Naive thymus-derived CD4-positive, alpha-beta T cell (primary cell): ENCODE results near the gene NAMPT. TPM values are rescaled to one million over a fixed set of nuclear protein-coding genes. Genes with fewer than 3 reads are reported as not detected.

Experiments used
- ATAC-seq: fragments of 150-1000 bp; cut with Tn5 transposase; 2 replicates; pipeline ENCODE4 v1.10.0; 2021; ENCODE audit warnings: mild to moderate bottlenecking, moderate library complexity
- CTCF ChIA-PET: fragments of 350-600 bp; sonication (Branson Sonifier 250); formaldehyde crosslinking; loops from one replicate; lab custom pipeline; 2021; ENCODE audit warnings: antibody characterized with exemption; lab: Charles Lee
- POLR2A ChIA-PET: fragments of 350-600 bp; sonication (Branson Sonifier 250); formaldehyde crosslinking; loops from one replicate; lab custom pipeline; 2021; ENCODE audit warnings: antibody characterized with exemption, inconsistent platforms; lab: Charles Lee
- DNase-seq, 9 donors: peaks; one replicate each; pipeline versions ENCODE4 v3.0.0 to v3.0.0-alpha.2; 2020 to 2022; ENCODE audit warnings: mixed read lengths in 1 of 9
- H3K27ac ChIP-seq: one replicate; pipeline ENCODE4 v1.7.0; 2013; ENCODE audit warnings: mild to moderate bottlenecking, low read depth, low read length, moderate library complexity
- H3K27me3 ChIP-seq, 2 donors: one replicate each; pipeline ENCODE4 v1.7.0; 2013; ENCODE audit warnings: low read length in 2 of 2, mild to moderate bottlenecking in 2 of 2, moderate library complexity in 2 of 2; ENCODE audit not compliant: control insufficient read depth in 2 of 2, insufficient read depth in 2 of 2
- H3K36me3 ChIP-seq, 3 experiments: 1 replicate in 2 of 3; 2 replicates in 1 of 3; pipeline ENCODE4 v1.7.0; 2013; ENCODE audit warnings: low read length in 3 of 3, mild to moderate bottlenecking in 3 of 3, moderate library complexity in 1 of 3; ENCODE audit not compliant: insufficient read depth in 3 of 3, control insufficient read depth in 2 of 3
- H3K4me1 ChIP-seq, 2 donors: one replicate each; pipeline ENCODE4 v1.7.0; 2013; ENCODE audit warnings: low read length in 2 of 2, mild to moderate bottlenecking in 2 of 2, moderate library complexity in 1 of 2; ENCODE audit not compliant: control insufficient read depth in 2 of 2, insufficient read depth in 2 of 2
- H3K4me3 ChIP-seq: 2 replicates; pipeline ENCODE4 v1.7.0; 2013; ENCODE audit warnings: mild to moderate bottlenecking, low read length
- H3K9me3 ChIP-seq, 3 experiments: 1 replicate in 2 of 3; 2 replicates in 1 of 3; pipeline ENCODE4 v1.7.0; 2013; ENCODE audit warnings: low read length in 3 of 3; ENCODE audit not compliant: control insufficient read depth in 2 of 3
- H3K27ac Mint-ChIP-seq, 9 donors: one replicate each; pipeline ENCODE4 v1.8.0; 2020 to 2022; ENCODE audit warnings: mixed read lengths in 9 of 9, mild to moderate bottlenecking in 8 of 9, moderate library complexity in 5 of 9, inconsistent platforms in 2 of 9
- H3K27me3 Mint-ChIP-seq, 5 donors: one replicate each; pipeline ENCODE4 v1.8.0; 2021 to 2022; ENCODE audit warnings: mixed read lengths in 5 of 5, mild to moderate bottlenecking in 1 of 5
- H3K36me3 Mint-ChIP-seq, 5 donors: one replicate each; pipeline ENCODE4 v1.8.0; 2020 to 2022; ENCODE audit warnings: mixed read lengths in 5 of 5, mild to moderate bottlenecking in 3 of 5, inconsistent platforms in 1 of 5
- H3K4me1 Mint-ChIP-seq, 7 donors: one replicate each; pipeline ENCODE4 v1.8.0; 2020 to 2022; ENCODE audit warnings: mixed read lengths in 7 of 7, mild to moderate bottlenecking in 3 of 7, inconsistent platforms in 1 of 7
- H3K4me3 Mint-ChIP-seq, 10 donors: one replicate each; pipeline ENCODE4 v1.8.0; 2020 to 2022; ENCODE audit warnings: mild to moderate bottlenecking in 10 of 10, mixed read lengths in 10 of 10, moderate library complexity in 6 of 10, inconsistent platforms in 2 of 10
- H3K9me3 Mint-ChIP-seq, 11 donors: one replicate each; pipeline ENCODE4 v1.8.0; 2020 to 2022; ENCODE audit warnings: mixed read lengths in 11 of 11, mild to moderate bottlenecking in 4 of 11, inconsistent platforms in 1 of 11, moderate library complexity in 1 of 11
- intact Hi-C, 2 donors: fragments of 100-400 bp; cut with micrococcal nuclease; formaldehyde crosslinking; loops; one replicate each; pipeline ENCODE4 v1.15.1; 2023
- polyA plus RNA-seq, 2 donors: library from polyadenylated mRNA; unstranded; fragments of 300-500 nt; fragmentation: Illumina TruSeq; gene quantifications; one replicate each; pipeline ENCODE4 v1.2.3, GENCODE V29; 2021
- total RNA-seq, 6 experiments: library from RNA in 5 of 6; stranded (reverse) in 5 of 6; gene quantifications; 1 replicate in 5 of 6; 2 replicates in 1 of 6; pipeline ENCODE4 v1.2.3 and lab custom pipeline; 2021 to 2026

Gene NAMPT
- total and polyA plus RNA-seq, 7 experiments from 2014 or later = 13.9 to 731 (median 25.0) TPM

DNA sequence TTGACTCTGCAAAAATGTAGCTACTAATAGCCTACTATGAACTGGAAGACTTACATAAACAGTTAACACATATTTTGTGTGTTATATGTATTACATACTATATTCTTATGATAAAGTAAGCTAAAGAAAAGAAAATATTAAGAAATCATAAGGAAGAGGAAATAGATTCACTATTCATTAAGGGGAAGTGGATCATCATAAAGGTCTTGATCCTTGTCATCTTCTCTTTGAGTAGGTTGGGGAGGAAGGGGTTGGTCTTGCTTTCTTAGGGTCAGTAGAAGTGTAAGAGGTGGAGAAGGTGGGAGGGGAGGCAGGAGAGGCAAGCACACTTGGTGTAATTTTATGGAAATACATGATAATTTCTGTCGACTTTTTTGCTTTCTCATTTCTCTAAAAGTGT is 81.3 kb downstream of the NAMPT start:
- DNase-seq (no peak), ATAC-seq (no peak)
- no peak overlapping the region for H3K4me3 Mint-ChIP-seq
- H3K27me3 ChIP-seq = no peaks in the 10 kb centered on the region
- no peak overlapping the region for H3K27ac ChIP-seq
- no peak overlapping the region for H3K27ac Mint-ChIP-seq
- intact Hi-C loops = no loop called here
- peaks cover 0 to 3% (median 0%) of the 10 kb centered on the region in 5 donors for H3K36me3 Mint-ChIP-seq
- H3K36me3 ChIP-seq = no peaks in the 10 kb centered on the region
- peaks cover 0 to 9% (median 1%) of the 10 kb centered on the region in 11 donors for H3K9me3 Mint-ChIP-seq
- H3K4me1 Mint-ChIP-seq = peaks cover 0 to 4% (median 0%) of the 10 kb centered on the region in 7 donors
- no peaks in the 10 kb centered on the region for H3K9me3 ChIP-seq
- no peak overlapping the region for H3K4me3 ChIP-seq
- no peaks in the 10 kb centered on the region for H3K4me1 ChIP-seq
- peaks cover 11 to 33% (median 24%) of the 10 kb centered on the region in 5 donors for H3K27me3 Mint-ChIP-seq
- CTCF ChIA-PET = no interaction called here
- POLR2A ChIA-PET = no interaction called here

DNA sequence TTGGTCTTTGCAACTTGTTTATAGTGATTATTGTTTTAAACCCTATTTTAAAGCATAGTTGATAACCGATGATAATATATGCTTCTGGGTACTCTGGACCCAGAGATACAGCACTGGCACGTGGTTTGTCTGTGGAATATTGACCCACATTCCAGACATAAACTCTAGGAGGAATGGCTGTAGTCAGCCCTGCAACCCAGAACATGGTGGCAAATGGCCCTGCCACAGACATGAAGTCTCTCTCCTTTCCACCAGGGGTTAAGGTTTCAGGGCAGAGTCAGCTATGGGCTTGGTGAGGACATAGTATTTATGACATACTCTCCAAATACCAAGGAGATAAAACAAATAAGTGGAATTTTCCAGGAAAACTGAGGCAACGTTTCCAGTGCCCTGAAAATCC is 83.6 kb downstream of the NAMPT start:
- no peak overlapping the region for H3K4me3 ChIP-seq
- POLR2A ChIA-PET = no interaction called here
- Mint-ChIP-seq H3K4me1 (peaks cover 0 to 4% (median 0%) of the 10 kb centered on the region in 7 donors), H3K27me3 (peaks cover 10 to 37% (median 15%) of the 10 kb centered on the region in 5 donors), H3K9me3 (peaks cover 0 to 1% (median 0%) of the 10 kb centered on the region in 11 donors), H3K27ac (no peak overlapping the region), H3K36me3 (no peaks in the 10 kb centered on the region), H3K4me3 (no peak overlapping the region)
- H3K4me1 ChIP-seq = no peaks in the 10 kb centered on the region
- no peaks in the 10 kb centered on the region for H3K36me3 ChIP-seq
- CTCF ChIA-PET = no interaction called here
- H3K27ac ChIP-seq = no peak overlapping the region
- no peaks in the 10 kb centered on the region for H3K9me3 ChIP-seq
- no peak for DNase-seq
- intact Hi-C loops = no loop called here
- H3K27me3 ChIP-seq = no peaks in the 10 kb centered on the region
- ATAC-seq = no peak

DNA sequence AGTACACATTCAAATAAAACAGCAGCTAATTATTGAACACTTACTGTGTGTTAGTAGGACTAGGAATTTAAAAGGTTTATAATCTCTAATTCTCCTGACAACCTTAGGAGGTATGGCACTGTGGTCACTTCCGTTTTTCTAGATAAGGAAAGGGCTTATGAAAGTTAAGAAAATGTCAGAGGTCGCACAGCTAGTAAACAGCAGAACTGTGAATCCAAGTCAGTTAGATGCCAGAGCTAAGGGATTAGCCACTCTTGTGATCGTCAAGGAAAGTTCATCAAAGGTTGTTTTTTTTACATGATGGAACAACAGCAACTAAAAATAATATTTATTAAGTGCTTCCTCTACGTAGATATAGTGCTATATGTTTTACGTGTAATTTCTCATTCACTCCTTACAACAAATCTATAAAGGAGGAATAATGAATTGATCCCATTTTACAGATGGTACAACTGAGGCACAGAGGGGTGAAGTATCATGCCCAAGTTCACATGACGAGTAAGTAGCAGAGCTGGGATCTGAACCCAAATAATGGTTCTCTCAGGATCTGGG is 84.9 kb downstream of the NAMPT start:
- CTCF ChIA-PET = no interaction called here
- no peak overlapping the region for H3K4me3 Mint-ChIP-seq
- no peaks in the 10 kb centered on the region for H3K36me3 Mint-ChIP-seq
- POLR2A ChIA-PET = no interaction called here
- Histone ChIP-seq H3K36me3 (no peaks in the 10 kb centered on the region), H3K4me1 (no peaks in the 10 kb centered on the region), H3K27ac (no peak overlapping the region), H3K27me3 (no peaks in the 10 kb centered on the region), H3K9me3 (no peaks in the 10 kb centered on the region), H3K4me3 (no peak overlapping the region)
- no peak for ATAC-seq
- intact Hi-C loops = no loop called here
- H3K4me1 Mint-ChIP-seq = no peaks in the 10 kb centered on the region
- peaks cover 0 to 1% (median 0%) of the 10 kb centered on the region in 11 donors for H3K9me3 Mint-ChIP-seq
- H3K27ac Mint-ChIP-seq = no peak overlapping the region
- H3K27me3 Mint-ChIP-seq = peaks cover 10 to 37% (median 19%) of the 10 kb centered on the region in 5 donors
- no peak for DNase-seq

DNA sequence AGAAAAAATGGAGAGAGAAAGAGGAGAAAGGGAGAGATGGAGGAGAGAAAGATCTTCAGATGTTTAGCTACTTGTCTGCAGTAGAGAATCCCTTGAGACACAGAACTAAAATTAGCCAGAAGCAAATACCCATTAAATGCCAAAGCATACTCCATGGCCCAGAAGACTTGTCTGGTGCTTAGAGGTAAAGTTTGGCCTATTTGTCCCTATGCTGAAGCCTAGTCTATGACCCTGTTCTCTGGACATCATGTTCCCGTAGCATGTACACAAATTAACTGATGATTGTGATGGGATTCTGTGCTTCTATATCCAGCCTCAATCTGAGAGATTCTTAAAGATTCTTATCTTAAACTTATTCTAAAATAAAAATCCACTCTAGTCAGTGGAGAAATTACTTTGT is 85.8 kb downstream of the NAMPT start:
- Mint-ChIP-seq H3K9me3 (peaks cover 0 to under 1% (median 0%) of the 10 kb centered on the region in 11 donors), H3K27me3 (peaks cover 10 to 39% (median 19%) of the 10 kb centered on the region in 5 donors), H3K4me3 (no peak overlapping the region), H3K27ac (no peak overlapping the region), H3K36me3 (no peaks in the 10 kb centered on the region), H3K4me1 (no peaks in the 10 kb centered on the region)
- no peaks in the 10 kb centered on the region for H3K4me1 ChIP-seq
- no peaks in the 10 kb centered on the region for H3K9me3 ChIP-seq
- no peaks in the 10 kb centered on the region for H3K36me3 ChIP-seq
- intact Hi-C loops = no loop called here
- POLR2A ChIA-PET = no interaction called here
- CTCF ChIA-PET = no interaction called here
- no peak overlapping the region for H3K27ac ChIP-seq
- DNase-seq (no peak), ATAC-seq (no peak)
- H3K4me3 ChIP-seq = no peak overlapping the region
- no peaks in the 10 kb centered on the region for H3K27me3 ChIP-seq

Other genes starting within 250 kb of the NAMPT start
- gene SYPL1, start 172.7 kb downstream of the NAMPT start, total RNA-seq = 10 to 100 TPM; 37.5 to 54.0 (median 46.6) TPM
- gene SYPL1, start 172.7 kb downstream of the NAMPT start, polyA plus RNA-seq = 100 to 1,000 TPM in 1 of 2 donors, 10 to 100 TPM in 1; 80.6 to 106 TPM